Stimulated activated CD4-positive, alpha-beta T cell treated with anti-CD3 and anti-CD28 coated beads, Interleukin-2, amount 100 ng/mL, for 4 hours (primary cell): Measurements from ENCODE around the gene OR52E5.

Experiments used
- DNase-seq: peaks from one replicate; pipeline ENCODE4 v3.0.0-alpha.2; 2020; ENCODE audit warnings: low read depth

The OR52E5 gene

DNA sequence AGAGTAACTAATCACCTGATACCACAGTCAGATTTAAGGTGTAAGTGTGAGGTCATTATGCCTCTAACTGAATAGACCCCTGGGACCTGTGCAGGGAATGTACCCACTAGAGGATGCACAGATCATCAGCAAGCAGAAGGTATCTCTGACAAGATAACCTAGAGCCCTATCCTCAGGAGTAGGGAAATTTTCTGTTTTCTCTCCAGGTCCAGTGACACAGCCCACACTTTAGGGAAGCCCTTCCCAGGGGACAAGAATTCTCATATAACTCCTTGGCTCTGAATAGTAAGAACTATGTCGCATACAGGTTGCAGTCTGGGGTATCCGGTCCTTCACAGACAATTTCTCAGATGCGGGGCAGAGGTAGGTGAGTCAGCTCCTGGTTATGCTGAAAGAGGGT lies at the start of gene OR52E5:
TSS of gene OR52E5 (plus strand) at position 301 of the 400 bp plus-strand sequence. CDS start 7,569 bp downstream, outside the sequence.
- DNase-seq, result no peak

DNA sequence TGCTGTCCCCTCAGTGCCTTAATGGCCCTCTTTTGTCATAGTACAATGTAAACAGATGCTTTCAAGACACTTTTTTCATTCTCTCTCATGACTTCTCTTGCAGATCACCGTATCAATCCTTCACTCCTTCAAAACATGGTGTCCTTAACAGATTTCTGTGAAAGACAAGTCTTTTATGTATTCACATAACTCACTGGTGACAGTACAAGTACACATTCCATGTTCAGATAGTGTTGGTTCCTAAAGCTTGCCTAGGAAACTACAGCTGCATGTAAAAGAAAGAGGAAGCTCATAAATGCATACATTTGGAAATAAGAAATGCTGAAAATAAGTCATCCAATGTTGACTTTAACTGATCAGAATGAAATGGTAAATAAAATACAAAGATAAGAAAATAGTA lies 46.3 kb upstream of the OR52E5 start:
- DNase-seq, result no peak

DNA sequence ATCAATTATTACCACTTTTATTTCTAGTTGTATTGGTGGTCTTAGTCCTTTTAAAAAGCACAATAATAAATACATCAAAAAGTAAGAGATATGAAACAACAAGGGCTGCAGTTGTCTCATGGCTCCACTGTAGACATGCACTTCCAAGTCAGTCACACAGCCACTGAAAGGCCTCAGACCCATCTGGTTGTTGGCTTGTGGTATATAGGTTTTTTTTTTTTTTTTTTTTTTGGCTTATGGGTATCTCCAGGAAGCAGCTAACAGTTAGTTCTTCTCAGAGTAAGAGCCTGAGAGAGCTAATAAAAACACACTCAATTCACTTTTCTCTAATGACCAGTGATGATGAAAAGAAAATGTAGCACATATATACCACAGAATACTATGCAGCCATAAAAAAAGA lies 45.3 kb upstream of the OR52E5 start:
- no peak for DNase-seq

DNA sequence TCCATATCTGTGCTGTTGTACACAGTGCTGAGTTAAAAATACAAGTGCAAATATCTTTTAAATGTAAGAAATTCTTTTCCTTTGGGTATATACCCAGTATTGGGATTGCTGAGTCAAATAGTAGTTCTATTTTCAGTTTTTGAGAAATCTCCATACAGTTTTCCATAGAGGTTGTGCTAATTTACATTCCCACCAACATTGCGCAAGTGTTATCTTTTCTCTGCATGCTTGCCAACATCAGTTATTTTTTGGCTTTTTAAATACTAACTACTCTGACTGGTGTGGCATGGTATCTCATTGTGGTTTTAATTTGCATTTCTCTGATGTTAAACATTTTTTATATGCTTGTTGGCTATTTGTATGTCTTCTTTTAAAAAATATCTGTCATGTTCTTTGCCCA lies 42.0 kb upstream of the OR52E5 start:
- no peak for DNase-seq

DNA sequence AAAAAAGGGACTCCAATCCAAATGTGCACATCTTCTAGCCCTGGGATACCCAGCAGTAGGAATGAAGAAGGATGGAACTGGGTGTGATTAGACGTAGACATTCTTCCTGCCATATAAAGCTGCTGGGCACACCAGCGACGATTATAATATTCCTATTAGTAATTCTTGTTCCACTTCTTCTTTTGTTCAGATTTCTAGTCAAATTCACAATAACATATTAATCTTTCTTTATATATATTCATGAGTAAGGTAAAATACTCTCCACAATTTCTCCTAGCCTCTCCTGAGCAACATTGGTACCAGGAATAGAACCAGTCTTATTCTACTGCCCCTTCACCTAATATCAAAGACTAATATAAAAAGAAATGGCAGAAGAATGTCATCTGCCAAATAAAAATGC lies 35.4 kb upstream of the OR52E5 start, which contains the start of gene OR52E8:
TSS of gene OR52E8 (minus strand) at position 101 of the 400 bp plus-strand sequence. CDS start at position 101, 0 bp downstream.
- DNase-seq, result no peak

DNA sequence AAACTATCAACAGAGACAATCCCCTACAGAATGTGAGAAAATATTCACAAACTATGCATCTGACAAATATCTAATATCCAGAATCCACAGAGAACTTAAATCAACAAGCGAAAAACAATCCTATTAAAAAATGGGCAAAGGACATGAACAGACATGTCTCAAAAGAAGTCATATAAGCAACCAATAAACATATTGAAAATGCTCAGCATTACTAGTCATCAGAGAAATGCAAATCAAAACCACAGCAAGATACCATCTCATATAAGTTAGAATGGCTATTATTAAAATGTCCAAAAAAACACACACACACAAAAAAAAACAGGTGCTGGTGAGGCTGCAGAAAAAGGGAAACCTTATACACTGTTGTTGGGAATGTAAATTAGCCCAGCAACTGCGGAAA lies 27.2 kb upstream of the OR52E5 start:
- DNase-seq, result no peak

DNA sequence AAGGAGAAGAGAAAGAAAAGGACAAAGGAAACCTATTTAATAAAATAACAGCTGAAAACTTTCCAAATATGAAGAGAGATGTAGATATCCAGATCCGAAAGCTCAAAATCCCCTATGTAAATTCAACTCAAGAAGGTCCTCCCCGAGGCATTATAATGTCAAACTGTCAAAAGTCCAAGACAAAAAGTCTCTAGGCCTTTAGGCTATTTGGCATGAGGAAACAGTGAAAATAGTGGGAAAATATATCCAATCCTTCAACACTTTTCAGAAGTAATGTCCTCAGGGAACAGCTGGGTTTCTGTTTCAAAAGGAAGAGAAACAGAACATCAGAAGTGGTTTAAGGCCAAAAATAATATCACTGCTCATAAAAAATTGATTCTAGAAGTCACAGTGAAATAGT lies 14.4 kb upstream of the OR52E5 start:
- DNase-seq, result no peak

DNA sequence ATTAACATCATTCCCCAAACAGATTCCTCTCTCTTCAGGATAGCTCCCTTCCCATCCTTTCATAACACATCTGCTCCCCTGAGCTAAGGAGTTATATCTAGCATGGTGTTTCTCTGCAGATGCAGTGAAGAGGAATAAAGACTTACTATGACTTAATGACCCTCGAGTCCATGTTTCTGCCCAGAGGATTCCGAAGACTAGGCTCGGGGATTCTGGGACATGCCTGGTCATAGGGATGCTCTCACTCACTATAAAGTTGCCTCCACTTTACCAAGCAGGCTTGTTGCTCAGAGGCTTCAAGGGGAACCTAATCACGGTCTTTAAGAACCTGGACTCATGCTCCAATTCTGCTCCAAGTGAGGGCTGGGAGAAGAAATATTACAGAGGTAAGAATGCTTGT lies 12.7 kb upstream of the OR52E5 start, which contains the start of gene OR52E4:
TSS of gene OR52E4 (plus strand) at position 301 of the 400 bp plus-strand sequence. CDS start 3,664 bp downstream, outside the sequence.
- DNase-seq, result no peak

DNA sequence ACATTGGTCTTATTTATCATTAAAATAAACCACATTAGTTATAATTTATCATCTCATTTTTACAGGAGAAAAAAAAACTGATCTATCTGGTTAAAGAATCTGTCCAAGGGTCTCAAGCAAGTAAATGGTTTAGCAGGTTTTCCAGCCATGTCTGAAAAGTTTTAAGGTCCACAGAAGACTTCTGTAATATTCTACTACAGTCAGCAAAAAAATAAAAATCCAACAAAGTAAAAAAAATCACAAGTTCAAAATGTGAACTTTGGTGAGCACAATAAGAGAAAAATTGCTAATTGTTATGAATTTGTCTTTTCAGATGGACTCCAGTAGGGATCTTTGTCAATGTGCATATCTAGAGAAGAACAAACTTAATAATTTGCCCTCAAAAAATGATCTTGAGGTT lies 11.3 kb upstream of the OR52E5 start:
- DNase-seq, result no peak

DNA sequence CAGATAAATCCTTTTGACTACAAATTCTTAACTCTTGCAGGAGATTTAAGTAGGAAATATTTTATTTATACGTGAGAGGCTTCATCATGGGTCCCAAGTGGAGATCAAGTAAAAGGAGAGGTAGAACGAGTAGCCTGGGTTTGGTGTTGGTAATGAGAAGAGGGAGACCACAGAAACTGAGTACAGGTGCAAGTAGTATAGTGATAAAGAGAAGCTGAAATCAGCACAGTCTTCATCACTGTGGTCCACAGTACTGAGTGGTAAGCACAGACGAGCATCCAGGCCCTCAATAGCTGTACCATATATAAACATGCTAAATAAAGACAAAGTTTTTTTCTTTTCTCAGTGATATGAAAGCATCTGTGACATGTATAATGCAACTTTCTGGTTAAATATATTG lies 5.8 kb upstream of the OR52E5 start:
- no peak for DNase-seq

DNA sequence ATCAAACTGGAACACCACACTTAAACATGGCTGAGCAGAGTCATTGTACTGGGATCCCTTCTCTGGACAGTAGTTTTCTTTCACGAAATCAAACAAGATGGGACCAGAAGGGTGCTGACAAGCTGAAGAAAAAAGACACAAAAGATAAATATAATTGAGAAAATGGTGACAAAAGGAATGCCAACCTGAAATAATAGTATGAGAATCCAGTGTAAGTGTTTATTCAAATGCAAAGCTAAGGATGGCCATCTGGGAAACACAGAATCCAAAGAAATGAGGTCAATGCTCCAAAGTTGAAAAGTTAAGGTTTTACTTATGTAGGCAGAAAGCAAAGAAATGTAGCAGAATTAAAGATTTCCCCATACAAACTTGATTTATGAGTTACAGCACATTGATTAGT lies 5.3 kb upstream of the OR52E5 start:
- no peak for DNase-seq

DNA sequence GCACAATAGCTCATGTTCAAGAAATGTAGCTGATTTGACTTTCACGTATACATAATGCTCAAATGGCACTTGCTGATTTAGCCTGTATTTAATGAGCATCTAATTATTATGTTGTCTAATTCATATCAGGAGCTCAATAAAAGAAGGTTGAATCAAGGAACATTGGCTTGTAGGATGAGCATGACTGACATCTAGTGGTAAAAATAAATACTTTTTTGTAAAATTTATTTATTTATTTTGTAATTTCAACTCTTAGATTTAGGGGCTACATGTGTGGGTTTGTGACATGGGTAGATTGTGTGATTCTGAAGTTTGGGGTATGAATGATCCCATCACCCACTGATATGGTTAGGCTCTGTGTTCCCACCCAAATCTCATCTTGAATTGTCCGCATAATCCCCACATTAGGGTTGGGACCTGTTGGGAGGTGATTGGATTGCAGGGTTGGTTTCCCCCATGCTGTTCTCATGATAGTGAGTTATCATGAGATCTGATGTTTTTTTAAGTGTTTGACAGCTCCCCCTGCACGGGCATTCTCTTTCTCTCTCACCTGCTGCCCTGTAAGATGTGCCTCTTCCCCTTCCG lies 1.7 kb upstream of the OR52E5 start:
- DNase-seq, result no peak

DNA sequence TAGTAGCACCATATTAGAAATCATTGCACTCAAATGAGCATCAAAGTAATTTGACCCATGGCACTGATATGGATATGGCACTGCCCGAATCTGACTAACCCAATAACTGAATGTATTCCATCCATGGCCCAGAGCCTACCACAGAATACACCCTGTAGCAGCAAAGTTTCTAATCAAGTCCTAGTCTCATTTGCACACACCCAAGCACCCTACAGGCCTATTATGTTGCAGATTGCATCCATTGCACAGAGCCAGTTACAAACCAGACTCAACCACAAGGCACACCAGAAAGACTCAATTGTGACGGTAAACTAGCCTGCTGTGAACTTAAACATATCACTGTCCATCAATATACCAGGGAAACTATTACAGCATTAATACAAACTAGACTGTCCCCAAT lies 6.5 kb downstream of the OR52E5 start:
- DNase-seq, result no peak

DNA sequence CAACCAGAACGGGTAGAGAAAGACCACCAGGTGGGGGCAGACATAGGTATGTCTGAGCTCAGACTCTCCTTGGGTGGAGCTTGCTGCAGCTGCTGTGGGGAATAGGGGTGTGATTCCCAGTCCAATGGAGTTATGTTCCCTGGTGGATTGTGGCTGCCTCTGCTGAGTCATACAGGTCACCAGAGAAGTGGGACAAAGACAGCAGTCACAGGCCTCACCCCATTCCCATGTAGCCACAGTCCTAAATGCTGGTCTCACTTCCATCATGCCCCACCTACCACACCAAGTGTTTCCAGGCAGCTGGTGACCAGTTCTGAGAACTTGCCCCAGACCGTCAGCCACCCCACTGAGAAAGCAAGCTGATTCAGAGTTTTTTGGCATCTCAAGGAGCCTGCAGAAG lies 17.5 kb downstream of the OR52E5 start:
- DNase-seq, result no peak

DNA sequence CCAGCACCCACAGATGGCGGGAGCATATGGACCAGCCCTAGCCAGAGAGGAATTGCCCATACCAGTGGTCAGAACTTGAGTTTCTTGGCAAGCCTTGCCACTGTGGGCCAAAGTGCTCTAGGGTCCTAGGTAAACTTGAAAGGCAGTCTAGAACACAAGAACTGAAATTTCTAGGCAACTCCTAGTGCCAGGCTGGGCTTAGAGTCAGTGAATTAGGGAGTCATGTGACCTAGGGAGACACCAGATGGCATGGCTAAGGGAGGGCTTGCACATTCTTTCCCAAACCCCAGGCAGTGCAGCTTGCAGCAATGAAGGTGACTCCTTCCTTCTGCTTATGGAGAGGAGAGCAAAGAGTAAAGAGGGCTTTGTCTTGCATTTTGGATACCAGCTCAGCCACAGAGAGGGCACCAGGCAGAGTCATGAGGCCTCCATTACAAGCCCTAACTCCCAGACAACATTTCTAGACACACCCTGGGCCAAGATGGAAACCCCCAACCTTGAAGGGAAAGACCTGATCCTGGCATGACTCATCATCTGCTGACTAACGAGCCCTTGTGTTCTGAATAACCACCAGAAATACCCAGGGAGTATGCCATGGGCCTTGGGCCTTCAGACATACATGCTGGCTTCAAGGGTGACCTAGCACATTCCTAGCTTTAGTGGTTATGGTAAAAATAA lies 29.9 kb downstream of the OR52E5 start:
- DNase-seq, result no peak

DNA sequence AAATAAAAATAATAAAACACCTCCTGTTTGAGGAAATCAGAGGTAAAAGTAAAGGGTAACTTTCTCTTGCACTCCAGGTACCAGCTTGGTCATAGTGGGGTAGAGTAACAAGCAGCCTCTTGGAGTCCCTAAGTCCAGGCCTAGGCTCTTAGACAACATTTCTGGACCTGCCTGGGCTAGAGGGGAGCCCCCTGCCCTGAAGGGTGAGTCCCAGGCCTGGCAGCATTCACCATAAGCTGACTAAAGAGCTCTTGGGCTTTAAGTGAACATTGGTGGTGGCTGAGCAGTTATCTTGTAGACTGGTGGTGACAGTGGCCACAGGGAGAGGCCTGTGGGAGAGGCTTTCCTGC lies 30.4 kb downstream of the OR52E5 start:
- no peak for DNase-seq

DNA sequence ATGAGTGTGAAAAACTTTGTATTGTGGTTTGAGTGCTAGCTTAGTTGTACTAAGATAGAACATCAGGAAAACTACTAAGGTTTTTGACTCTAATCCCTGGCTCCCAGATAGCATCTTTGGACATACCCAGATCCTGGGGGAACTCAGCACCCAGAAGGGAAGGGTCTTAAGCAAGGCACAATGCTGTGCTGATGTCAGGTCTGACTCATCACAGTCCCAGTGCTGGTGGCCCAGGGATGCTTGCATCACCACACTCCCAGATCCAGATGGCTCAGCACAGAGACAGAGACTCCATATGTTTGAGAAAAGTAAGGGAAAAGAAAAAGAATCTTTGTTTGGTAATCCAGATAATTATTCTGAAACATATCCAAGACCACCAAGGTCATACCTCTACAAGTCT lies 30.8 kb downstream of the OR52E5 start:
- DNase-seq, result no peak

DNA sequence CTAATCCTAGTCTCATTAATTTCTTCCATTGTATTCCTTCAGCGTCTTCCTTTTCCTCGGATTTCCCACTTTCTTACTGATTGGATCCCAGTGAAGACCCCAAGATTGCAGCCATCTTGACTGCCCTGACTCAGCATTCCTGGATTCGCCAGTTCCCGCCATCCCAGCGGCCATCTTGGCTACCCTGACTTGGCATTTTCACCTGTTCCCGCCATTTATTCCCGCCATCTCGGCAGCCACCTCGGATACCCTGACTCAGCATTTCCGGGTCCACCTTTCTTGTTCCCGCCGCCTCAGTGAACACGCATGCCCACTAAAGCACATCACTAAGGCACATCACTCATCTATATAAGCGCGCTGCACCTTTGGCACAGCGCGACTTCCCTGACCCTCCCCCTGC lies 35.3 kb downstream of the OR52E5 start:
- DNase-seq, result no peak

DNA sequence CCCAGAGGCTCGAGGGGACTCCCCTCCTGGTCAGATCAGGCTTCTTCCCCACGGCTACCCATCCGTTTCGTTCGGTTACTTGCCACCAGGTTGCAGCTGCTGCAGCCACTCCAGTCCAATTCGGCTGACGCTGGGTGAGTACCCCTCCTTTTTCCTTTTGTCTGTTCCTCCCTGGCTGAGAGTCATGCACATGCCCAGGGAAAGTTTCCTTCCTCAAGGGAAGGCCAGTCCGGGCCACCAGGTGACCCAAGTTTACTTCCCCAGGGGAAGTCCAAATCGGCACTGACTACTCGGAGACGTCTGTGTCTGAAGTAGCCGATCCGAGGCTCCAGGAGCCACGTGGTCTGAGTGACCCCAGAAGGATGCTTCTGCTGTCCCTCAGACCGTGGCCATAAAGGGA lies 35.8 kb downstream of the OR52E5 start:
- no peak for DNase-seq

DNA sequence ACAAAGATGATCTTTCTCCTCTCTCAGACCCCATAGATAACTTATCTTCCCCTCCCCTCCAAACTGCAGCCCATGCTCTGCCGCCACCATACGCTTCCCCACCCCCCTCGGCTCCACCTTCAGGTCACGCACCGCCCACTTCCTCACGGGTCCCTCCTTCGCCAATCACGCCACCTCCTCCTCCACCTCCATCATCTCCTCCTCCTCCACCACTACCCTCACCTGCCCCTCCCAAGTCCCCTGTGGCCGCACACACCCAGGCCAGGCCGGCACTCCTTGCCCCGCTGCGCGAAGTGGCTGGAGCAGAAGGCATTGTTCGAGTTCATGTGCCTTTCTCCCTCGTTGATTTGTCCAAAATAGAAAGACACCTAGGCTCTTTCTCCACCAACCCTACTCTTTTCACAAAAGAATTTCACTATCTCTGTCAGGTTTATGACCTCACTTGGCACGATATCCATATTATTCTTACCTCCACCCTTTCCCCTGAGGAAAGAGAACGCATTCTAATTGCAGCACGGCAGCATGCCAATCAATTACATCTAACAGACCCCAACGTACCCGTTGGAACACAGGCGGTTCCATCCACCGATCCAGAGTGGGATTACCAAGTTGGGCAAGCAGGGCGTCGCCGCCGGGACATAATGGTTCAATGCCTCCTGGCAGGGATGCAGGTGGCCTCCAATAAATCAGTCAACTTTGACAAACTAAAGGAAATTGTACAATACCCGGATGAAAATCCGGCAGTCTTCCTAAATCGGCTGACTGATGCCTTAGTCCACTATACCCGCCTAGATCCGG lies 36.8 kb downstream of the OR52E5 start:
- DNase-seq, result no peak

DNA sequence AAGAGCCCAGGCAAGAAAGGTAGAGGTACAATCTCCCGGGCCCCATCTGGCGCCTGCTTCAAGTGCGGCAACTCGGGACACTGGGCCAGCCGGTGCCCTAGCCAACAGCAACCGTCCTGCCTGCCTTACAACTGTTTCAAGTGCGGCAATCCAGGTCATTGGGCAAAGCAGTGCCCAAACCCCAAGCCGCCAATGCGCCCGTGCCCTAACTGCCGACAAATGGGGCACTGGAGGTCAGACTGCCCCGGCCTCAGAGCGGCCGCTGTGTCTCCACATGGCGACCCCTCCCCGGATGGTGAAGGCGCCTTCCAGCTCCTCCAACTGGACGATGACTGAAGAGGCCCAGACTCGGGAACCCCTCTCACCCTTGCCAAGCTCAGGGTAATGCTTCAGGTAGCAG lies 37.6 kb downstream of the OR52E5 start:
- no peak for DNase-seq

DNA sequence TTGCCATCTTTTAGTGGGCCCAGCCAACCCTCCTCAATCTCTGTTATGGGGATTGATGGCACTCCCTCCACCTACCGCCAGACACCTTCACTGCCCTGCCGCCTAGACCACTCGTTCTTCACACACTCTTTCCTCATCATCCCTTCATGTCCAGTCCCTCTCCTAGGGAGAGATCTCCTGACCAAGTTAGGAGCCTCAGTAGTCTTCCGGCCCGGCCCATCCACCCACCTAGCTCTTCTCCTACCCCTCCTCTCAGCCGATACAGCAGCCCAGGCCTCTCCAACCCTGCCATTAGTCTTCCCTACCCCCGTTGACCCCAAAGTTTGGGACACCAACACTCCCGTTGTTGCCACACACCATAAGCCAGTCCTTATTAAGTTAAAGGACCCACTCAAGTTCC lies 38.1 kb downstream of the OR52E5 start:
- DNase-seq, result no peak

DNA sequence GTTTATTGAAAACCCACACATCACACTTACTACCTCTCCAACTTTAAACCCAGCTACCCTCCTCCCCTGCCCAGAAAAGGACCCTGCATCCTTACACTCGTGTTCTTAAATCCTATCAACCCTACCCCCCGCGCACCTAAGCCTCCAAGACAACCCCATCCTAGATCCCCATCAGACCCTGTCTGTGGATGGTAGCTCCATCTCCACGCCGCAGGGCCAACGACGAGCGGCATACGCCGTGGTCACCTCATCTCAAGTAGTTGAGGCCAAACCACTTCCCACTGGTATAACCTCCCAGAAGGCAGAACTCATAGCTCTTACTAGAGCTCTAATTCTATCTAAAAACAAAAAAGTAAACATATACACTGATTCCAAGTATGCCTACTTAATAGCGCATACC lies 39.7 kb downstream of the OR52E5 start:
- DNase-seq, result no peak
